HG02852 (cell line): ENCODE data around the gene MCC.
"Not testable (repeated sequence)": the region's sequence is repeated elsewhere in the genome, so short reads cannot be mapped to it uniquely, and the experiment has no call there.

ENCODE experiments used
- ATAC-seq: cut with Tn5 transposase; IDR thresholded peaks from one replicate; pipeline ENCODE4 v1.9.1; 2021; ENCODE audit warnings: mild to moderate bottlenecking, moderate library complexity; ENCODE audit not compliant: unreplicated experiment

The MCC gene

DNA sequence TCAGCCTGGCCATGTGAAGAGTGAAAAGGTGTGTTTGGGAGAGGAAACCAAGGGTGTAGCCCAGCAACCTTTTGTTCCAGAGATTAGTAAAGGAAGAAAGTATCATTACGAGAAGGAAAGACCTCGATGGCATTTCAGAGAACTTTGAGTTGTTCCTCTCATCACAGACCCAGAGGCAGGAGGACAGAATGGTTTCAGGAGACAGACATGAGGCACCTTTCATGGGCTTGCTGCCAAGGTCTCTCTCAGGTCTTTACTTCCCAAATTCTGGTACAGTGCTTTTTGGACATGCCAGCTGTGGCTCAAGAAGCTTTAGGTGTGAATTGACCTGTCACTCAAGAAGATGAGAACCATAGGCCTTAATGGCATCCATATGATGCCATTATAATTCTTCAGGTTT lies 2.8 kb upstream of the MCC start:
- no peak for ATAC-seq

DNA sequence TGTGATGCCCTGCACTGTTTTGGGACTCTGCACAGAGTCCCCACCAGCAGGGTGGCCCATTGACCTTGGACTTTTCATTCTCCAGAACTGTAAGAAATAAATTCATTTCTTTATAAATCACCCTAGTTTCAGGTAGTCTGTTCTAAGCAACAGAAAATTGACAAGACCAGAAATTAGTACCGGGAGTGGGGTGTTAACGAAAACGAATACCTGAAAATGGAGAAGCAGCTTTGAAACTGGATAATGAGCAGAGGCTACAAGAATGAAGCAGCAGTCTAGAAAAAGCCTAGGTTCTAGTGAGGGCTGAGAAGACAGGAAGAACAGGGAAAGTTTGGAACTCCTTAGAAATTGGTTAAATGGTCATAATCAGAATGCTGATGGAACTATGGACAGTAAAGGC lies 2.1 kb upstream of the MCC start:
- no peak for ATAC-seq

DNA sequence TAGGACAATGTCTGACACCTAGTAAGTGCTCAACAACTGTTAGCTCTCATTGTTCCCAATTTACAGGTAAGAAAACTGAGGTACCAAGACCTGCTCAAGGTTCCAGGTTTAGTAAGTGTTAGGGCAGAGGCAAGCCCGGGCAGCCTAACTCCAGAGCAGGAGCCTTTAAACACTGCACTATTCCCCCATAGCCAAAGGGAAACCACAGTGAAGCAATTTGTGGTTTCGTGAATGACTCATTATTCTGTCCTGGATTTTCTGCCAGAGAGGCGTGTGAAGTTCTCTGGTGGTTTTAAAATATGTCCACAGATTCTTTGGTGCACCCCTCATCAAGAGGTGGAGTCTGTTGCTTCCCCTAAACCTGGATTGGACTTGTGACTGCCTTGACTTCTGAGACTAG lies 1.0 kb upstream of the MCC start:
- peak; percentile 59 for ATAC-seq

DNA sequence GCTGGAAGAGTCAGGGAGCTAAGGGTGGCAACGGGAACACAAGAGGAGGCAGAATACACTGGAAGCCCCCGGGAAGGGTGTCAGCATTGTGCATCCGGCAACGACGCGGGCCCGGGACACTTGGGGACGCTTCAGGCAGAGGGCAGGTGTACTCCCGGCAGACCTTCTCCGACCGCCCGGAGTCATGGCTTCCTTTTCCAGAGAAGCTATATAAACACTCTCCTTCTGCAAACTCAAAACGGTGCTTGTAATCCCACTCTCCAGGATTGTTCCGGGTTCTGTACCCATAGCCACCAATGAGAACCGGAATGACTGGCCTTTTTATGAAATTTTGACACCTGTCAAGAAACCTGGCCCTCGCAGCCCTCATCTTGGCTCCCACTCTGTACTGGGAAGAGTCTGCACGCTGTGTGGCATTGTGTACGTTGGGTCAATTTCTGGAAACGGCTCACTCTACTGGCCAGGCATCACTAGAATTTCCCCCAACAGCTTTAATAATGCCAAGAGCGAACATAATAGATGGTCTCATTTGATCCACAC lies 462 bp upstream of the MCC start:
- no peak for ATAC-seq

DNA sequence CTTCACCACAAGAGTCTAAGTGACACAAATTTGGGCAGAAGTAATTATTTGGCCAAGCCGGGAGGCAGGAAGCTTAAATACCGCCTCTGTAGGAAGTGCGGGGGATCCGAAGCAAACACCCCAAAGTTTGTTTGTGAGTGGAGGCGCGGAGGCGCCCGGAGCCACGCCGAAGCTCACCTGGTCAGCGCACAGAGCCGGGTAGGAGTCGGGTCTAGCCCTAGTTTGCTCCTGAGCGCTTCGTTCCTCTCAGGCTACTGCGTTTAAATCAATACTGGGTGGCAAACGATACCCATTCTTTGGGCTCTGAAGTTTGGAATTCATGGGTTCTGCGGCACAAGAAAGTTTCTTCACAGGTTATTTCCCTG lies 855 bp downstream of the MCC start:
- ATAC-seq, result no peak

DNA sequence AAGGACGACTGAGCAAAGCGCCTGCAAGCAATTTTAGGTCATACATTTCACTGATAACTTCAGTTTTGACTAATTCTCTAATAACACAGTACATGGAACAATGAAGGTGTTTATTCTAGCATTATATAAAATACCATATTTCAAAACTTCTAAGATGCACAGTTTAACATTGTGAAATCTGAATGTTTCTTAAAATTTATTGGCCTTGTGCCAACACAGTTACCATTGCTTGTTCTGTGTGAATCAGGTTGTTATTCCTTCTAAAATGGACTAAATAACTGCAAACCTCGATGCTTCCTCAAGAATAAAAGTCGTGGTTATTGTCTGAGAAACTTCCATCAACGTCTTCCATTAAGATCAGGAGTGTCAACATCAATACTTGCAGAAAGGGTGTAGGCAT lies 8.0 kb downstream of the MCC start:
- ATAC-seq, result no peak

DNA sequence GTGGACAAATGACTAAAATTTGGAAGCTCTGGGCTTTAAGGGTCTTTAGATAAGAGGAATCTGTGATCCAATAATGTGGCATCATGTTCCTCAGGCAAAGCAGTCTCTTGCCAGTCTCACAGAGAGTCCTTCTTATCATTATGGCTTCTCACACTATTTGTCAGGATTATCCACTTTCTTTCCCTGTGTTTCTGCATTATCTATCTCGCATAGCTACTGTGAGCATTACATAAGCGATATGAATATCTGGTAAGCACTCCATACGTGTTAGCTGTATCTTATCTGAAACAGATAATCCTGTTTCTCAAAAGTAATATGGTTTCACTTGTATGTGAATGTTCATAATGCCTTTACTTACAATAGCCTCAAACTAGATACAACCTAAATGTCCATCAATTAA lies 9.6 kb downstream of the MCC start:
- no peak for ATAC-seq

DNA sequence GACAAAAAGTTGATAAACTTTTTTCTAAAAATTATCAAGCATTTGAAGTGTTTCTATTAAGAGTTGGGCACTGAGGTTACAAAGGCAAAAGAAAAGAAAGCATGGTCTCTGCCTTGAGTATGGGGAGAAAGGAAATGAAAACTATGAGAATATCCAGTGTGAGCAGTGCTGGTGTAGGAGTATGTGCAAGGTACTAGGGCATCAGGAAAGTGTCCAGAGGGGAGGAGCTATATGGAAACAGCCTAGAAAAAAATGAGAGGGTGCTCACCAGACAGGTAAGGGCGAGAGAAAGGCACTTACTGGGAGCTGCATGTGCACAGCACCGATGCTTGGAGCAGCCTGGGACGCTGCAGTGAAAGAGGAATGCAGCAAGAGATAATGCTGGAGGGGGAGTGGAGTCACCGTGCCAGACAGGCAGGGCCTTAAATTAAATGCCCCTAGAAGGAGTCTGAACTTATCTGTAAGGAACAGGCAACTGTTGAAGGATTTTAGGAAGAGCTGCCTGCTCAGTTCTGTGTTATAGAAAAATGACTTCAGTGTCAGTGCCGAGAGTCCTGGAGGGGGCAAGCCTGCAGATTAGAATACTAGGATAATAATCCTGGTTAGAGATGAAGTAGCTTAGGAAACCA lies 14.0 kb downstream of the MCC start:
- no peak for ATAC-seq

DNA sequence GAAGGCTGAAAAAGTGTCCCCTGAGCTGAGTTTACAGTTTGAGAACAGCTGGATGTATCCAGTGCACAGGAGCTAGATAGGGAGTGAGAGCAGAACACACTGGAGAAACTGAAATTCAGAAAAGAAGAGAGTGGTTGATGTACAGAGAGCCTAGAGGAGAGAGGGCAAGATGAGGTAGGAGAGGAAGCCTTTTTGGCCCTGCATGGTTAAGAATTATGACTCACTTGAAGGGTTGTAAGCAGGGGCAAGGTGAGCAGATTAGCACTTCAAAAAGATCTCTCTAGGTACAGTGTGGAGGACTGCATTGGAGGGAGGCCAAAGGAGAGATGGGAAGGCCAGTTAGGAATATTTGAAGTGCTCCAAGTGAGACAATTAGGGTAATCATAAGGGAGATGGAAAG lies 25.2 kb downstream of the MCC start:
- no peak for ATAC-seq

DNA sequence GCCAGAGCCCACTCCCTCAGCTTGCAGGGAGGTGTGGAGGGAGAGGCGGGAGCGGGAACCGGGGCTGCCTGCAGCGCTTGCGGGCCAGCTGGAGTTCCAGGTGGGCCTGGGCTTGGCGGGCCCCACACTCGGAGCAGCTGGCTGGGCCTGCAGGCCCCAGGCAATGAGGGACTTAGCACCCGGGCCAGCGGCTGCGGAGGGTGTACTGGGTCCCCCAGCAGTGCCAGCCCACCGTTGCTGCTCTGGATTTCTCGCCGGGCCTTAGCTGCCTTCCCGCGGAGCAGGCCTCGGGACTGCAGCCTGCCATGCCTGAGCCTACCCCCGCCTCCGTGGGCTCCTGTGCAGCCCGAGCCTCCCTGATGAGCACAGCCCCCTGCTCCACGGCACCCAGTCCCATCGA lies 31.1 kb downstream of the MCC start:
- ATAC-seq, result not testable (repeated sequence)

DNA sequence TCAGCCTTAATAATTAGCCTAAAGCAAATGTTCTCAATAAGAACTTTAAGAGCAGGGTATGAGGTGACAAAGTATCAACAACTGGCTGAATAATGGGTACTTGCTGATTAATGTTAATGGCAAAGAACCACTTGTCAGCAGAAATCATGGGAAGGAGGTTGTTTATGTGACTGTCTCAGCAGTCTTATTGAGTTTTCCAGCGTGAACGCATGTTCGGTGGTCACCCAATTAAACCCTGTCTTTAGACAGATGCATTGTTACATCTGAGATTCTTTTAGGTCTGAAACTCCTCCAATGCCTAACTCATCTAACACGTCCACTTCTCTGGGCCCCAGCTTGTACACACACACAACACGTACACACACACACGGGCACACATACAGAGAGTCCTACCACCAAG lies 35.3 kb downstream of the MCC start:
- no peak for ATAC-seq

DNA sequence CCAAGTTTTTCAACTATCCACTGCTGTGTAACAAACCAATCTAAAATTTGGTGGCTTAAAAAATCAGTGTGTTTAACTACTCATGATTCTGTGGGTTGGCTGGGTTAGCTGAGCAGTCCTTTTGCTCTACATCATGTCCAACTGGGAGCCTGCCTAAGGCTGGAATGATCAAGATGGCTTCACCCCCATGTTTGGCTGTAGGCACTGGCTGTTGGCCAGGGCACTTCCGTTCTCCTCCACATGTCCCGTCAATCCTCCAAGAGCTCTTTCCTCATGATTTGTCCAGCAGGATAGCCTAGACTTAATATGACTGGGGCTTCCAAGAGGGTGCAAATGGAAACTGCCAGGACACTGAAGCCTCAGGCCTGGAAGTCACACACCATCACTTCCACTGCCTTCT lies 36.5 kb downstream of the MCC start:
- no peak for ATAC-seq

DNA sequence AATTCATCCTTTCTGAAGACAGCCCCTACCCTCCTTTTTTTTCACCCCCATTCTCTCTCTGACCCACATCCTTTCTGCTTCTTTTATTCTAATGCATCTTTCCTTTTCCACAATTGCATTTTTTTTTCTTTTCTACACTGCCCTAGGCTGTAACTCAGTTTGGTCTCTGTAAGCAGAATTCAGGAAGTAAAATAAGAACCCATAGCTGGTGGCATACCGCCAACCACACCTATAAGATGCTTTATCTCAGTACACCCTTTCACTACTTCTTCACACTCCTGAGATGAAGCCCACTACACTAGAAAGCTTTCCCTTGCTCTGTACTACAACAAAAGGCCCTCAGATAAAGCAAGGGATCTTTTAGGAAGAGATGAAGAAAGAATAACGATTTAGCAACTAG lies 37.3 kb downstream of the MCC start:
- ATAC-seq, result no peak

DNA sequence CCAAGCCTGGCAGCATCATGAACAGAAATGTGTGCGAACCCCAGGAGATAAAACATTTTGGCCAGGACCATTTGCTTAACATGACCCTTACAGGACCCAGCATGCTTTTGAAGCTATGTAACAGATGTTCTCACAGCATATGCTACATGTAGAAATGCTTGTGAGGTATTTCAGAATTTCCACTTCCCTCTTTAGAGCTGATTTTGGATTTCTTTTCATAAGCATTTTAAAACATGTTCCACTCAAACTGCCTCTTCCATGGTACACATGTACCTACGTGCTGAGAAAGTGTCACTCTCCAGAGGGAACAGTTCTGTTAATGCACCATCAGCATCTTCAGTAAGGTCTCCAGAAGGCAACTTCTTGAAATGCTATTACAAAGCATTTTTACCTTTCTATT lies 37.8 kb downstream of the MCC start:
- ATAC-seq, result no peak

DNA sequence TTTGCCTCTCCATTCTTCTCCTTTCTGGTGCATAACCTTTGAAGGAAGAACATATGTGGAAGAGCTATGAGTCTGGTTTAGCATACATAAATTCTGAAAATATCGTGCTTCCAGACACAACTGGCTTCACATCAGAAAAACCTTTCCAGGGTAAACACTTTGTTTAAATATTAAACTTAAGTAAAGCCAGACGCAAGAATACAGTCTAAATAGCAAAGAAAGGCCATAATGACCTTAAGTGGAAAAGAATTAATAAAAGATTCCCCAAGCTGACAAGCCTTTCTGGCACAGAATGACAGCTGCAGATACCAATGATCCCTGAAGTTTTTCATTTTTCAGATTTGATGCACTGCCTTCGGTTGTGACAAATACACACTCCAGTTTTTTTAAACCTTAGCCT lies 40.0 kb downstream of the MCC start:
- no peak for ATAC-seq

DNA sequence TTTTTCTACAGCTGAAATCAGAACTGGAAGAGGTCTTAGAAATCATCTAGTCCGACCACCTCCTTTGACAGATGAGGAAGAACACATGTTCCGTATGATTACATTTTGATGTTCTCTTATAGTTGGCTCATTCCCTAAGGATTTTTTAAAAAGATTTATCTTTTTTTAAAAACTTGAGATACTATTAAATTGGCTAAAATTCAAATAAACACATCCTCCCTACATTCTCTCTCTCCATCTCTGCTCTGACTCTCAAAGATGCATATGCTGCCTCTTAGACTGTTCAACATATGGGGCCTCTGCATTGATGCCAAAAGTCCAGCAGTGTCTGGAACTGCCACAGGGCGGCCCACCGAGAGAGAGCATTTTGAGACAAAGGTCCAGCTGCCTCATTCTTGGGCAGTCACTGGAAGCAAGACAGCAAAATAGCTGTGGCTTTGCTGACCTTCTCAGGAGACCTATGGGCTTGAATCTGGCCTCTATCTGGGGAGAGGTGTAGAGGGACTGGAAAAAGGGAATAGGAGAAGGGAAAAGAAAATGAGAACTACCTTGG lies 40.7 kb downstream of the MCC start:
- ATAC-seq, result no peak

DNA sequence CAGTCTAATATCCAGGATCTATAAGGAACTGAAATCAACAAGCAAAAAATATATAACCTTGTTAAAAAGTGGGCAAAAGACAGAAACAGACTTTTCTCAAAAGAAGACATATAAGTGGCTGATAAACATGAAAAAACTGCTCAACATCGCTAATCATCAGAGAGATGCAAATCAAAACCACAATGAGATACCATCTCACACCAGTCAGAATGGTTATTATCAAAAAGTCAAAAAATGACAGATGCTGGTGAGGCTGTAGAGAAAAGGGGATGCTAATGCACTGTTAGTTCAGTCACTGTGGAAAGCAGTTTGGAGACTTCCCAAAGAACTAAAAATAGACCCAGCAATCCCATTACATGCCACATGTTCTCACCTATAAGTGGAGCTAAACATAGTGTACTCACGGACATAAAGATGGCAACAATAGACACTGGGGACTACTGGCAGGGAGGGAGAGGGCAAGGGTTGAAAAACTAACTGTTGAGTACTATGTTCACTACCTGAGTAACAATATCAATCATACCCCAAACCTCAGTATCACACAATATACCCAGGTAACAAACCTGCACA lies 41.8 kb downstream of the MCC start:
- ATAC-seq, result no peak

DNA sequence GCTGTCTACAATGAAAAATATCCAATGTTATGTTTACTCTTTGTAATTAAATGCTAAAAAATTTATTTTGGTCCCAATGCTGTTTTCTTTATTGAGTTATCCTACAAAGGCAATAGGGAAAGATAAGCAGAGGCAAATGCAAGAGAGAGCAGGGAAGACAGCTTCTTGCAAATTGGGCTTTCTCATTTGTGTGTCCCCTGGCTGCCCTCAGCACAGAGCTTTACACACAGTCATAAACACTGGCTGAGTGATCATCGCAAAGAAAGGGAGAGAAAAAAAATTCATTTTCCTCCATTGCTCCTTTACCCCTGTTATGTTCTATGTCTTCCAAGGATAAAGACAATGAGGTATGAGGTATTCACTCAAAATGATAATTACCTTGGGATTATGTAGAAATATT lies 51.1 kb downstream of the MCC start:
- no peak for ATAC-seq

DNA sequence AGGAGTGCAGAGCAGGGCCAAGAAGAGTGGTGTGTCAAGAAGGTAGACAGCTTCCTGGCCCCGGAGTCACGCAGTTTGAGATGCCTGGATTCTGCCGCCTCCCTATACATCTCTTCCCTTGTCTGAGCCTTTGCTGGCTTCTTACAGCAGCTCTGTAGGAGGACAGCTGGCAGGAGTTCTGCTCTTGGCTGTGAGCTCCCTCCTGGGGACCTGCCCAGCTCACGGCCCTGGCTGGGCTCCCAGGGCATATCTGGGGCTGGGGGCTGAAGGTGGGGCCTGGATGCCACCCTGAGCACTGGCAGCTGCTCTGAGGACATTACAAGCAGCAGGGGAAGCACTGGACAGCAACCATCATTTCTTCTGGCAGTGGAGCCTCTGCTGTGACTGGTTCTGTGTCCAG lies 52.7 kb downstream of the MCC start:
- no peak for ATAC-seq

DNA sequence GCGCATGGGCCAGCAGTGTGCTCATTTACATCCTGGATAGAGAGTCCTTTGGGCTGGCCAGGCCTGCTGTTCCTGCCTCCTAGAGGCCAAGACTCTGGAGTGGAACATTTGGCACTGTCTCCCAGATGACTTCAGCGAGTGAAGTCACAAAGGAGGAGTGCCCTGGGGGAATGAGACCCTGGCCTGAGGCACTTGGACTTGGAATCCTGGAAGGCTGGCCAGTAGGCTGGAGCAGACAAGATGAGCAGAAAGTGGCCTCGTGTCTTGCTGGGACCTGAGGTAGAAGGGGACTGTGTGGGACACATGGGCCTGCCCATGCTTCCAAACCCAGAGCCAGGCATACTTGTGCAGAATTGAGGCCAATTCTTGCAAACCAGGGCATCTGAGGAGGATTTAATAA lies 53.4 kb downstream of the MCC start, which contains the start of gene TSSK1B:
Gene TSSK1B, minus strand, starts transcription at position 101 of the 400 bp plus-strand sequence. CDS start 150 bp downstream, outside the sequence.
- ATAC-seq, result no peak

DNA sequence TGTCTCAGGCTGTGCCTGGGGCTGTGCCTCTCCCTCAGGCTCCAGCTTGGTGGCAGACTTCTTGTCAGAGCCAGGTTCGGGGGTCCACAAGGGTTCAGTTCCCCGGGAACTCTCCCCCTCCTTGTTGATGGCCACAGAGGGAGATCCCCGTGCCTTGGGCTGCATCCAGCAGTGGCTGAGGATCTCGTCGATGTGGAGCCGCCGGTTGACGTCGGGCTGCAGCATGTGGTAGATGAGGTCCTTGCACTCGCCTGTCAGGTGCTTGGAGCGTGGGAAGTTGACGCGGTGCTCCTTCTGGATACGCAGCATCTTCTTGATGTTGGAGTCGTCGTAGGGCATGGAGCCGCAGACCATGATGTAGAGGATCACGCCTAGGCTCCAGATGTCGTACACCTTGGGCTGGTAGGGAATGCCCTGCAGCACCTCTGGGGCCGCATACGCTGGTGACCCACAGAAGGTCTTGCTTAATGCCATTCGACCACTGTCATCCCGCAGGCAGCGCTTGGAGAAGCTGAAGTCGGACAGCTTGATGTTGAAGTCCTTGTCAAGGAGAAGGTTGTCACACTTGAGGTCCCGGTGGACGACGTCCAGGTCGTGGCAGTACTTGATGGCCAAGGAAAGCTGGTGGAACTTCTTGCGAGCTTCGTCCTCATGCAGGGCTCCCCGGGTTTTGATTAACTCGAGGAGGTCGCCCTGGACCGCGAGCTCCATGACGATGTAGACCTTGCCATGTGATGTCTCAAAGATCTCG lies 54.2 kb downstream of the MCC start:
- ATAC-seq, result no peak

DNA sequence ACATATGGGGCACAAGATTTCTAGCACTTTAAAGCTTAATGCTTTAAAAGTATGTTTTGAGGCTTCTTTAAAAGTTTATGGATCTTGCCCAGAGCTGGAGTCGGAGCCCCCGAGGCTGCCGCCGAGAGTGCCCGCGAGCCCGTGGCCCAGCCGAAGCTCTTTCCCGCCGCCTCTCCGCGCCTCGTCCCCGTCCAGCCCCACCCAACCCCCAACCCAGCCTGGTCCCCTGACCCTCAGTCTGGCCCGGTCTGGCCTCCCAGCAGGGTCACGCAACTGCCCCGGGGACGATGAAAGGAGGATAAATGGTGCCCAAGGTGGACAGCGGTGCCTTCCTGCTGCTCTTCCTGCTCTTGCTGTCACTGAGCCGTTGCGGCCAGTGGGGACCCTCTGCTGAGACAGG lies 55.2 kb downstream of the MCC start:
- ATAC-seq, result no peak
